ENCODE data around the gene TSPAN31.
"Not testable (repeated sequence)": the region's sequence is repeated elsewhere in the genome, so short reads cannot be mapped to it uniquely, and the experiment has no call there.

The TSPAN31 gene, protein sequence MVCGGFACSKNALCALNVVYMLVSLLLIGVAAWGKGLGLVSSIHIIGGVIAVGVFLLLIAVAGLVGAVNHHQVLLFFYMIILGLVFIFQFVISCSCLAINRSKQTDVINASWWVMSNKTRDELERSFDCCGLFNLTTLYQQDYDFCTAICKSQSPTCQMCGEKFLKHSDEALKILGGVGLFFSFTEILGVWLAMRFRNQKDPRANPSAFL

DNA sequence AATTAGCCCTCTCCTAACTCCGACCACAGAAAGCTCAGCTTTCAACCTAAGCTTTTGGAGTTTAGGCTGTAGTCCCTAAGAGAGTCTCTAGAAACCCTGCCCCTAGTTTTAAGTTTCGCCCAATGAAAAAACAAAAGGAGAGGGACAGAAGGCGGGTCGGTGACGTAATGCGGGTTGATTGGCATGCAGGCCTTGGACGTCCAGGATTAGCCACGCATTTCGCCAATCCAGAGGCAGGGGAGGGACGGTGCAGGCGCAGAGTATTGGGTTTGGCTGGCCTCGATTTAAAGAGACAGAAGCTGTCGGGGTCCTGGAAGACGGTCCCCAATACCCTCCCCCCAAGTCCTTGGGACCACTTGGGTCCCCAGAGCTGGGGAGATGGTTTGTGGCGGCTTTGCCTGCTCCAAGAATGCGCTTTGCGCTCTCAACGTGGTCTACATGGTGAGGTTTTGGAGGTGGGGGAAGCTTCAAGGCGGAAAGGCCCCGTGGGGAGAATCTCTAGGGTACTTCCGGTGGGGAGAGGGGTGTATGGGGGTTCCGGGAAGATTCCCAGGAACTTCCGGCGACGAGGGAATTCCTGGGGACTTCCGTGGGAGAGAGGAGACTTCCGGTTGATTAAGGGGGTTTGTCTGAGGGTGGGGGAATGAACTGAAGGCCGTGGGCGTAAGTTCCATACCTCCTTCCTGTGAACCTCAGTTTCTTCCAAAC is at the start of gene TSPAN31:
TSS of gene TSPAN31 (plus strand) at position 263 of the 708 bp plus-strand sequence. CDS start at position 379, 116 bp downstream.
- DNase-seq (ENCODE audit: low read depth): peak; percentile 98

- DNase-seq (ENCODE audit: low read depth): no peak
These were observed 48.9 kb upstream of the TSPAN31 start for GRCh38 chr12:57695770-57696432.

GRCh38 chr12:57697076-57697475 is 47.8 kb upstream of the TSPAN31 start:
- no peak for DNase-seq (ENCODE audit: low read depth)

DNA sequence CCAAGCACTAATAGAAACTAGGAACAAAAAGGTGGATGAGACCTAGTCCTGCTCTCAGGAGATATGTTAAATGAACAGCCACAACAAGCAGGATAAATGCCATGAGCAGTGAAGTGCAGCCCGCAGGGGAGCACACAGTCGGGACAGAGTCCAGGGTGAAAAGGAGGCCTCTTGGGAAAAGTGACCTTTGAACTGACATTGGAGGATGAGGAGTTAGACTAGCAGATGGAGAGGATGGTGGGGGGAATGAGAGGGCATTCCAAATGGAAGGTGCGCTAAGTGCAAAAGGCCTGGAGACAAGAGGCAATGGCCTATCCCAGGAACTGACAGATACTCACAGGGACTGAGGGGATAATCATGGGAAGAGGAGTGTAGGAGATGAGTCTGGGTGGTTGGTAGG is 46.4 kb upstream of the TSPAN31 start:
- no peak for DNase-seq (ENCODE audit: low read depth)

DNA sequence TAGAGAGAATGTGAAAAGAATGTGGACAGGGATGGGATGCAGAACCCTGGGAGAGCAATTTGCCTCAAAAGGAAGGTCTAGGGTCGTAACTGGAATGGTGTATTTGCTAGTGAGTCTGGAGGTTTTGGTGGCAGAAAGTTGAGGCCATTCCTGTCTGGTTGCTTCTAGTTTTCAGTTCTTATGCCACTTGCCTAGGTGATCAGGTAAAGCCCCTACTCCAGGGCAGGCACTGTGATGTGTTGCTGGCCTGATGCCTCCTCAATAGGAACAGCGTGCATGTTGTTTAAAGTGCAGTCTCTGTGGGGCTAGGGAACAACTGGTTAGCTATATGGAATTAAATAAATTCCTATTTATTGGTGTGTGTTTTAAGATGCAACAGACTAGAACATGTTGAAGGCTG is 44.5 kb upstream of the TSPAN31 start:
- no peak for DNase-seq (ENCODE audit: low read depth)

- no peak for DNase-seq (ENCODE audit: low read depth)
These were observed 37.6 kb upstream of the TSPAN31 start for GRCh38 chr12:57707250-57707649.

DNA sequence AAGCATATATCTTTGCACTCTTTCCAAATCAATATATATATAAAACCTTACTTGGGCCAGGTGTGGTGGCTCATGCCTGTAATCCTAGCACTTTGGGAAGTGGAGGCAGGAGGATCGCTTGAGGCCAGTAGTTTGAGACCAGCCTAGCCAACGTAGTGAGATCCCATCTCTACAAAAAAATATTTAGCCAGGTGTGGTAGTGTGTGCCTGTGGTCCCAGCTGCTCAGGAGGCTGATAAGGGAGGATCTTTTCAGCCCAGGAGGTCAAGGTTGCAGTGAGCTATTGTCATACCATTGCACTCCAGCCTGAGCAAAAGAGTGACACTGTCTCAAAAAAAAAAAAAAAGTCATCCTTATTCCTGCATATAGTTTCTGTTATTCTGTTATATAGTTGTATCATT is 36.5 kb upstream of the TSPAN31 start:
- DNase-seq (ENCODE audit: low read depth): no peak

DNA sequence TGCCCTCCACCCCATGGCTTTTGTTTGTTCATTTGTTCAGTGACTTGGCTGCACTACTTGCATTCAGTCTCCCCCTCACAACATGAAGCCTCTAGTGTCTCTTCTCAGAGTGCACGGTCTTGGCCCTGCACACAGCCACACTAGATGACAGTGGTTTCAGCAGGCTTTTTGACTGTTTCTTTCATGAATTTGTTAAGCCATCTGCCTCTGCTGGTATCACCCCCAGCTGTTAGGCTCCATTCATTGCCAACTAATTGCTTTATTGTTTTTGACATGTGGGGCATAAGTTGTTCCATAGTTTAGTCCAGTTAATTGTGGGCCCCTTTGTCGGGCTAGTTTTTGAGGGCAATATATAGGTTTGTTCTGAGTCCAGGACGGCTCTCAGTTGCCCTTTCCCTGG is 32.1 kb upstream of the TSPAN31 start:
- no peak for DNase-seq (ENCODE audit: low read depth)

- DNase-seq (ENCODE audit: low read depth): no peak
These were observed 31.6 kb upstream of the TSPAN31 start for GRCh38 chr12:57713209-57713608.

DNA sequence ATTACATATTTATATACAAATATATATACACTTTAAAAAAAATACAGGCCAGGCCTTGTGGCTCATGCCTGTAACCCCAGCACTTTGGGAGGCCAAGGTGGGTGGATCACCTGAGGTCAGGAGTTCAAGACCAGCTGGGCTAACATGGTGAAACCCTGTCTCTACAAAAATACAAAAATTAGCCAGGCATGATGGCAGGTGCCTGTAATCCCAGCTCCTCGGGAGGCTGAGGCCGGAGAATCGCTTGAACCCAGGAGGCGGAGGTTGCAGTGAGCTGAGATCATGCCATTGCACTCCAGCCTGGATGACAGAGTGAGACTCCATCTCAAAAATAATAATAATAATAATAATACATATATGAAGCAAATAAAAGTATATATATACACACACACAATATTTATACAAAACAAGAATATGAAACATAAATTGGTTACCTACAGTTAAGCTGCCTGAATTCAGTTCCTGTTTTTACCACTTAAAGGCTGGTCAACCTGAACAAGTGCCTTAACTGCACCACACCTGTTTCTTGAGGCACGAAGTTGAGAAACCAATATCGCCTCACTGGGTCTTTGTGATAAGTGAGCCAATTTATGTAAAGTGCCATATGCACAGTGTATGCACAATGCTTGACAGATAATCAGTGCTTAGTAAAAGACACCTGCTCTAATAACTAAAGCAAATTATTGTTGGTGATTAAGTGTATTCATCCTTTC is 29.6 kb upstream of the TSPAN31 start:
- not testable (repeated sequence) for DNase-seq (ENCODE audit: low read depth)

DNA sequence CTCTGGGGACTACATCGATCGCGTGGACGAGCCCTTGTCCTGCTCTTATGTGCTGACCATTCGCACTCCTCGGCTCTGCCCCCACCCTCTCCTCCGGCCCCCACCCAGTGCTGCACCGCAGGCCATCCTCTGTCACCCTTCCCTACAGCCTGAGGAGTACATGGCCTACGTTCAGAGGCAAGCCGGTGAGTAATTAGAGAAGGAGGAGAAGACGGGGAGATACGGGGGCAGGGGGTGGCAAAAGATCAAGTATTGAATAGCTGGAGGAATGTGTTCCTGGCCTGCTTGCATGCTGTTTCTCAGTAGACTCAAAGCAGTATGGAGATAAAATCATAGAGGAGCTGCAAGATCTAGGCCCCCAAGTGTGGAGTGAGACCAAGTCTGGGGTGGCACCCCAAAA is 29.1 kb upstream of the TSPAN31 start:
- no peak for DNase-seq (ENCODE audit: low read depth)

GRCh38 chr12:57716305-57716704 is 28.5 kb upstream of the TSPAN31 start:
- DNase-seq (ENCODE audit: low read depth): no peak

DNA sequence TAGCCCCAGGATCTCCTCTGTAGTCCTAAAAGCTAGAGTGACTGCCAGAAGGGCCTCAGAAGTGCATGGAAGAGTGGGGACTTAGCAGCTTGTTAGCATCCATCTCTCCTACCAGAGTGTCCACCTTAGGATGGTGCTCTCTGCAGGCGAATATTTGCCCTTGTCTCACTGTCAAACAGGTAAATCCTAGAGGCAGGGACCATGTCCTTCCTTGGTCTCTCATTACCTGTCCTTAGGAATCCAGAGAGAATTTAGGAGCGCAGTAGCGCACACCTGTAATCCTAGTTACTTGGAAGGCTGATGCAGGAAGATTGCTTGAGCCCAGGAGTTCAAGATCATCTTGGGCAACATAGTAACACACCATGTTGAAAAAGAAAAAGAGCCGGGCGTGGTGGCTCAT is 27.7 kb upstream of the TSPAN31 start:
- no peak for DNase-seq (ENCODE audit: low read depth)

DNA sequence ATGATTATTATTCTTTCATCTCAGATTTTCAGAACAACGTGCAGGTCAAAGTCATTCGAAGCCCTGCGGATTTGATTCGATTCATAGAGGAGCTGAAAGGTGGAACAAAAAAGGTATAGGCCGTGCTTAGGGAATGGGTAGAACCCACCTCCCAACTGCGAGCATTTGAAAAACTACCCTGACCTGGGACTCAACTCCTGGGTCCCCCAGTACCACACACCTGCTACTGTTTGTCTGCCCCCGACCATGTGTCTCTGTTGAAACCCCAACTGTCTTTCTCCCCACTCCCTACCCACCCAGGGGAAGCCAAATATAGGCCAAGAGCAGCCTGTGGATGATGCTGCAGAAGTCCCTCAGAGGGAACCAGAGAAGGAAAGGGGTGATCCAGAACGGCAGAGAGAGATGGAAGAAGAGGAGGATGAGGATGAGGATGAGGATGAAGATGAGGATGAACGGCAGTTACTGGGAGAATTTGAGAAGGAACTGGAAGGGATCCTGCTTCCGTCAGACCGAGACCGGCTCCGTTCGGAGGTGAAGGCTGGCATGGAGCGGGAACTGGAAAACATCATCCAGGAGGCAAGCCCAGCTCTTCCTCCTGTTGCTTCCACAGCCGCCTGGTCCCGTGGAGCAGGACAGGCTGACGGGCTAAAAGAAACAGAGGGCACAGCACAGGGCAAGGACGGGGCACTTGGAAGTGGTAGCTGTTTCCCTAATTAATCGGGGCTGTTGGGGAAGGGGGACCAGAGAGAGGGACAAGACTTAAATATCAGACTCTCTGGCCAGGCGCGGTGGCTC is 26.8 kb upstream of the TSPAN31 start:
- DNase-seq (ENCODE audit: low read depth): no peak

DNA sequence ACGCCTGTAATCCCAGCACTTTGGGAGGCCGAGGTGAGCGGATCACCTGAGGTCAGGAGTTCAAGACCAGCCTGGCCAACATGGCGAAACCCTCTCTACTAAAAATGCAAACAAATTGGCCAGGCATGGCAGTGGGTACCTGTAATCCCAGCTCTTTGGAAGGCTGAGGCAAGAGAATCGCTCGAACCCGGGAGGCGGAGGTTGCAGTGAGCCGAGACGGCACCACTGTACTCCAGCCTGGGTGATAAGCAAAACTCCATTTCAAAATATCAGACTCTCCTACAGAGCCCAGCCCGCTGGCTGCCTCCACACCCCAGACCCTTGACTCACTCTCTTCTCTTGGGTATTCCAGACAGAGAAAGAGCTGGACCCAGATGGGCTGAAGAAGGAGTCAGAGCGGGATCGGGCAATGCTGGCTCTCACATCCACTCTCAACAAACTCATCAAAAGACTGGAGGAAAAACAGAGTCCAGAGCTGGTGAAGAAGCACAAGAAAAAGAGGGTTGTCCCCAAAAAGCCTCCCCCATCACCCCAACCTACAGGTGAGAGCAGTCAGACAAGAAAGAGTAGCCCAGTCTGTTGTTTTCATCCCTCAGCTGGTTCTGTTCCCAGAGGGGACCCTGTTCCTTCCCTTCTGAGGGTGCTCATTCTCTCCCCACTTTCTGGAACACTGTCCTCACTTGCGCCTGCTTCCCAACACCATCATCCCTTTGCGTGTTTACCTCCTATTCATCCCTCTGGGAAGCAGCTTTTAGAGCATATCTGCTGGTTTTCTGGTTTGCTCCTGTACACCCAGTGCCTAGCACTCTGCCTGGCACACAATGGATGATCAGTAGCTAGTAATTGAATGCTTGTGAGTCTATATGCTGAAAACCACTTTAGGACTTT is 26.0 kb upstream of the TSPAN31 start:
- DNase-seq (ENCODE audit: low read depth): no peak

GRCh38 chr12:57719777-57720605 is 24.8 kb upstream of the TSPAN31 start:
- DNase-seq (ENCODE audit: low read depth): no peak

- DNase-seq (ENCODE audit: low read depth): no peak
These were observed 23.9 kb upstream of the TSPAN31 start for GRCh38 chr12:57720606-57721595.

DNA sequence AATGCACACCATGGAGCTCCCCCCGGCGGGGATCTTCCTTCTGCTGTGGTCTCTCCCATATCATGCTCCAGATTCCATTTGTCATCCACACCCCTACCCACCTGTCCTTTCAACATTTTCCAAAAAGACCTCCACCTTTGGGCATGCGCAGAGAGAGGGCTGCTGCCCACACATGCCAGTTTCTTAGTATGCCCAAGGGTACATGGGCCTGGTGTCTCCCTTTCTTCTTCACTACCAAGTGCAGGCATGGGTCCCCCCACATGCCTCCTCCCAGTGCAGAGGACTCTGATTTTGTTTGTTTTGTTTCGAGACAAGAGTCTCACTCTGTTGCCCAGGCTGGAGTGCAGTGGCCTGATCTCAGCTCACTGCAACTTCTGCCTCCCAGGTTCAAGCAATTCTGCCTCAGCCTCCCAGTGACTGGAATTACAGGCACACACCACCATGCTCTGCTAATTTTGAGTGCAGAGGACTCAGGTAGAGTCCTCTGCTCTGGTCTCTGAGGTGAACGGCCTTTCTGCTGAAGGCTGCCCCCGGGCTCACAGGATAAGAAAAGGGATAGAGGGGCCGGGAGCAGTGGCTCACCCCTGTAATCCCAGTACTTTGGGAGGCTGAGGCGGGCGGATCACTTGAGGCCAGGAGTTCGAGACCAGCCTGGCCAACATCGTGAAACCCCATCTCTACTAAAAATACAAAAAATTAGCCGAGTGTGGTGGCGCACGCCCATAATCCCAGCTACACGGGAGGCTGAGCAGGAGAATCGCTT is 22.8 kb upstream of the TSPAN31 start:
- DNase-seq (ENCODE audit: low read depth): not testable (repeated sequence)
